GM19023 (cell line): ENCODE measurements around the gene SCFD2.

Source experiments
- ATAC-seq: cut with Tn5 transposase; IDR thresholded peaks from one replicate; pipeline ENCODE4 v1.9.1; 2021; ENCODE audit warnings: mild to moderate bottlenecking, moderate library complexity; ENCODE audit not compliant: unreplicated experiment

Gene SCFD2

DNA sequence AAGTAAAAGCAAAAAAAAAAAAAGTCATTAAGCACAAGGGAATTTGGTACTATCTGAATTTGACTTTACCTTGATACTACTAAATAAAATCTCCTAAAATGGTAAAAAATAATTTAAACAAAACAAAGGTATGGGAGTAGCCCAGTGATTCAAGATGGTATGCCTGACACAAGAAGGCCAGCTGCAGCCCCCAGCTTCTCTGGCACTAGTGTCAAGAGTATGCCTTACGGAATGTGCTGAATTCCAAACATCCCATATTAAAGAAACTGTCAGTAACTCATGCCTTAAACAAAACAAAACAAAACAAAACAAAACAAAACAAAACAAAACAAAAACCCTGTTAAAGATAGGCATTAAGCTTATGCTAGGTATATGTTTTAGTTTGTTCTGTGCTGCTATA is 422.9 kb downstream of the SCFD2 start:
- ATAC-seq = no peak

DNA sequence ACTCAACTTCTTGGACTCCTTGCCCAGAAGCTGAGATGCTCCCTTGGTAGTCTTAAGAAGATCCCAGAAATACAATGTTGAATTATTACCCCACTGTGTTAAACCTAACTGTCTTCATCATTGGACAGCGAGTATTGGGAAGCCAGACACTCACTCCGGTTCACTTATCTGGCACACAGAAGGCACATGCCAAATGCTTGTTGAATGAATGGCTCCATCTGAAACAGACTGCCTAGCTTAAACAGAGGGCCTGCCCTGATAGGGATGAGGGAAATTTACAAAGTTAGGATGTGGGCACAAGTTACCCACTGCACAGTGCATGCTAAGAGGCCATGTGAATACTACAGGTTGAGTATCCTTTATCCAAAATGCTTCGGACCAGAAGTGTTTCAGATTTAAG is 424.4 kb downstream of the SCFD2 start:
- ATAC-seq = no peak

DNA sequence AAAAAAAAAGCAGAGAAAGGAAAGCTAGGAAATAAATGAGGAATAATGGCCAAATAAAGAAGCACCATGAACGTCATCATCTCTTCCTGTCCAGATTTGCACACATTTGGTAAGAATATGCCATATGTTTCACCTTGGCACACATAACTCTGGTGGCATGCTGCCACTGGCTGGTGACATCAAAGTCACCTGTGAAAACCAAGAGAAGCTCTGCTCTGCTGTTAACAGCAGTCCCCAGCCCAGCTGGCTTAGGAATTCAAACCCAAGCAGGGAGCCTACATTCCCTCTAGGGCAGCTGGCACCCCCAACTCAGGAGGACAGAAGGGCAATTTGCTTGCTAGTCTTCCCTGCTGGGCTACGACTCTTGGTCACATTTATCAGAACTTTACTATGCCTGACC is 426.1 kb downstream of the SCFD2 start:
- no peak for ATAC-seq

DNA sequence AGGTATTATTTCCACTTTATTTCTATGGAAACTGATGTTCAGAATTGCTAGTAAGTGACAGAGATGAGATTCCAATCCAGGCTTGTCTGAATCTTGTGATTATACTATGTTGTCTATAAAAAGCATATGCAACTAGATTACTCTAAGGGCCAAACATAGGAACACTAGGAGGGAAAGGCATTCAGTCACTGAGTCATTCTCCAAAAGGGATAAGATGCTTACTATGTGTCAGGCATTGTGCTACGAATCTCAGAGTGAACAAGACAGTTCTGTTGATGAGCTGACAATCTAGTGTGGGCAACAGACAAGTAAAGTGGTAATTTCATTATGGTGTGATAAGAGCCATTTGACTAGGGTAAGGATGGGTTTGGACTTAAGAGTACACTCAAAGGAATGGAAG is 426.5 kb downstream of the SCFD2 start:
- no peak for ATAC-seq

DNA sequence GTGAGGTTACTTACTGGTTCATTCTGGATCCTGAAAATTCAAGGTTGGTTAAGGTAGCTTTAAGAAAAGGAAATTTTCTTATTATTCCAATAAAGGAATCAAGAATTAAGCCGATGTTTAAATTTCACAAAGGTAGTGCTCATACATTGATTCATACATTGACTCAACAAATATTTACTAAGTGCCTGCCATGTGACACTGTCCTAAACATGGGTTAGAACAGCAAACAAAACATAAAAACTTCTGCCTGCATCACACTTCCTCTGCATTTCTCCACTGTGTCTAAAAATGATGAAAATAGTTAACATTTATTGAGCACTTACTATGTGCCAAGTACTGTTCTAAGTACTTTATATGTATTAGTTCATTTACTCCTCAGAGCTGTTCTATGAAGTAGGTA is 428.0 kb downstream of the SCFD2 start:
- ATAC-seq = no peak

DNA sequence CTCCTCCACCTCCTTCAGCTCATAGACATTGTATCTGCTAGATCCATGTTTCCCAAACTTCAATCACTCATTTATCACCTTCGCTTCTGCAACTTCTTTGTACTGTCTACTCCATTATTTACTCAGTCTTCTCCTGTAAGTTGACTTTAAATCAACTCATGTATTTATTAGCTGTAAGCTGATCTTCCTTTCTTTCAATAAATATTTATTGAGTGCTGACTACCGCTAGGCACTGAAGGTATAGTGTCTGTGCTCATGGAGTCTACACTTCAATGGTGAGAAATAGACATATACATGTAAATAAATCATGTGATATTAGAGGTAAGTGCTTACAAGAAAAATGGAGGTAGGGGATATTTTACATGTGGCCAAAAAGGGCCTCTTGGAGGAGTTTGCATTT is 429.1 kb downstream of the SCFD2 start:
- ATAC-seq = no peak

DNA sequence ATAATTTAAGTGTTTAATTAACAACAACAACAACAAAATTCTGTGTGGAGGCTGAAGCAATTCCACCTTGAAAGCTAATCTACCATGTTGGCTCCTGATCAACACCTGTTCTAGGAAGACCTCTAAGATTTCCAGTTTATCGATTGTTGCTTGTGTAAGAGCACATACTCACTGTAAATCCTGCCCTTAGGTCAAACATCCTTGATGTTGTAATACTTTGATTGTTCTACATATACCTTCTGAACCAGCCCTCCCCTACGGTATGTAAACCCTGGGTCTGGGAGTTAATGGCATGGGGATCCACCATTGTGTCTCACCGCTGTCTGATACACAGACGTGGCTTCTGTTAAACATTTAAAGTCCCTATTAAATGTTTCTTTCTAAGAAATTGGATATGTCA is 430.5 kb downstream of the SCFD2 start:
- no peak for ATAC-seq

DNA sequence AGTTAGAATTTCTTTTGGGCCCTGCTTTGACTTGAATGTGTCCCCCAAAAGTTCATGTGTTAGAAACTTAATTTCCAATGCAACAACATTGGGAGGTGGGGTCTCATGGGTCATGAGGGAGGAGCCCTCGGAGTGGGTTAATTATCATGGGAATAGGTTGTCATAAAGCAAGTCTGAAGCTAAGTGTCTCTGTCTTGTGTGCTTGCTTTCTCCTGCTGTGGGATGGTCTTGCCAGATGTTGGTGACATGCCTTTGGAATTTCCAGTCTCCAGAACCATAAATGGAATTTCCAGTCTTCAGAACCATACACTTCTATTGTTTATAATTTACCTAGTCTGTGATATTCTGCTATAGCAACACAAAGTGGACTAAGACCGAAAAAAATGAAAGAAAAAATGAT is 432.1 kb downstream of the SCFD2 start:
- ATAC-seq = no peak

DNA sequence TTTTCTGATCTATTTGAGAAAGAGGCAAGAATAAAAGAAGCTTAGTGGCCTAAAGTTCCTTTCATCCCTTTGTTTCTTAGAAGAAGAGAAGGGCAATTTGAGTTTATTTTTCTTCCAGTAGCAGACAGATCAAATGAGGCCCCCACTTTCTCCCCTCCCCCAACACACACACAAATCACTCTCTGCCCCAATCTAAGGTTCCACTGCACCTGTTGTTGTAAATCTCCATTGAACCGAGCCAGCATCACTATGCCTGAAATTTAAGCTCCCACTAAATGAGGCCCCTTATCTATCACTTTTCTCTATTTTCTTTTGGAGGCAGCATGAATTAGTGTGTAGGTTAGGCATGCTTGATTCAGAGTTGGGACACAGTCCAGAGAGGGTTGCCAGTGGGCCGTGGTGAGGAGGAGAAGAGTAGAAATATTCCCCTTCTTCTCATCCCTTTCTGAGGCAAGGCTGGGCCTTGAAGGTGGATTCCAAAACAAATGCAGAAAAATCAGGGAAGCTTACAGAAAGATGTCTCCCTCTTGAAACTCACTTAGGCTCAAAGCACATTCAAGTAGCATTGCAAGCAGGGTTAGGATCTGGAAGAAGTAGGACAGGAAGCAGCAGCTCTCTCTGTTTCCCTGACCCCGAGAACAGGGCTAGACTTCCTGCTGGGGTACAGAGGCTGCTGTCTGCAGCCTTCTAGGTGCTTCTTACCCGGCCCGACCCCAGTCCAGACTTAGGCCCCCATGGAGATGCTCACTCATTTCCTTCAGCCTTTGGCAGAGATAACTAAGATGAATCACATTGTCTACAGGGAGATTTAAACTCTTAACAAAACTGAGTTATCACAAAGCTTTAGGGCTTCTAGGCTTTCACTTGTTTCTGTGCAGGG is 433.0 kb downstream of the SCFD2 start:
- no peak for ATAC-seq

DNA sequence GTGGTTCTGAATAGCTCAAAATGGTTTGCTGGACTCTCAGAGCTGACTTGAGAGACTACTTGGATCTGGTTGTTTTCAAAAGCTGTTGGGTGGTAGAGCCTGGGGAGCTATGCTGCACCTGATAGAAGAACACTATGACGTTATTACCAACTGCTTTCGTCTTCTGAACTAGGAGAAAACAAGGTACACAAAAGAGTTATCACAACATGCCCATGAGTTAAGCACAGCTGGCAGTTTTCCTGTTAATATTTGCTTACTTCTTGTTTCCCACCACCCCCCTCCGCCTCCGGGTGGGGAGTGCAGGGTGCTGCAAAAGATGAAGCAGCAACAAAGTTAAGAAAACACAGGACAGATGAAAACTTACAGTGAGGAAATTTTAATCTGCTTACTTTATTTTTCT is 434.6 kb downstream of the SCFD2 start:
- no peak for ATAC-seq

DNA sequence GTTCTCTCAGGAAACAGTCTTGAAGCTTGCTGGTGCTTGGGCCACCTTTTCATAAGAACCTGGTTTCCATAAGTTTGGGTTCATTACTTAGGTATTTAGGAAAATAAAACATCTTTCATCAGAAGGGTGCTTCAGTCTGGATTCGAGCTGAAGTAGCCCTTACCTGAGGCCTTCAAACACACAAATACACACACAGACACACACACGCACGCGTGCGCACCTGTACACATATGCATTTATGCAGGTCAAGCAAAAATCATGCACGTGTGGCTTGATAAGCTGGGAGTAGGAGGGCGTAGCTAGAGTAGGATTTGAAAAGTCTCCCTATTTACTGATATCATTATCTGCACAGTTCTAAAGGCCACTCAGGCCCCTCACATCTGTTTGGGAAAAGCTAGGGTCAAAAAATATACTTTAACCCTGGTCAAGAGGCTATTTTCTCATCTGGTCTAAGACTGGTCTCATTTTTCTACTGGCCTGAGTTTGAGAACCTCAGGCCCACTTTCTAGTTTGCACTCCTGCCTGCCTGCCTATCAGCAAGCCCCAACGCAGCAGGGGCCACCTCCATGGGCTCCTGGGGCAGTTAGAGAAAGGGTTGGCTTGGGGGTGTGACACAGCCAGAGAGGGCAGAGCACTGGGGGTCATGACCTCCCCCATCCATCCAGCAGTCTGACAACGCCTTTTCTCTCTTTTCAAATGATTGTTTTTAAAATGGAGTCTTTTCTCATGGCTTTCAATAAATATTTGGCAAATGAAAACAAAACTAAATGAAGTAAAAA is 439.5 kb downstream of the SCFD2 start:
- no peak for ATAC-seq

DNA sequence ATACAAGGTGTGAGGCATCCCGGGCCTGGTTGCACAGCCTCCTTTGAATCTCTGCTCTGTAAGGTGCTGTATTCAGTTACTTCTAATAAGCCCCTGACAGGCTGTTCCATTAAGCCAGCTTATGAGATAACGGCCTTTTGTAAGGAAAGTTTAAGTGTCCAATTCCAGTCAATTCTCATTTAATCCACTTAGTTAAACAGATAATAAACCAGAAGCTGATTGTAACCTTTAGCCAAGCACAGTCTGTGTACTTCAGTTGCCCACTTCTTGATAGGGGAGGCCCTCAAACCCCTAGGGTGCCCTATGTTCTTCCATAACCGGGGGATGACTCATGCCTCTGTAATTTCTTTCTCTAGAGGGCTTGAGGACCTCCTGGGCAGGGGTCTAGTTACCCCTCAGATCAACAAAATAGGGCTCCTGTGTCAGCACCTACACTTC is 440.3 kb downstream of the SCFD2 start:
- ATAC-seq = no peak

DNA sequence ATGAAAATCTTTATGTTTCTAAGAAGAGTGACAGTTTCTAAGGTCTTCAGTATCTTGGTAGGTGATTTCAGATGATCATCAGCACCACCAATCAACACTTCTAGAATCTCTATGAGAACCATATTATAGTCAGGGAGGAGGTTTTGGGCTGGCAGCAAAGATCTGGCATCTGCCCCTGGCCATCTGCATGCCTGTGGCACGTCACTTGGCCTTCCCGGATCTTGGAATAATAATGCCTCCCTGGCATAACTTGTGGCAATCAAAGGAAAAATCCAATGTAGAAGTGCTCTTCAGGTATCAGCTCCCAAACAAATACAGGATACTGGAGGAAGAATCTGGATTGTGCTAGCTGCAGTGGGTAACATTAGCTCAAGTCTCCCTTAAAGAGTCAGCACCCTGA is 446.4 kb downstream of the SCFD2 start:
- ATAC-seq = no peak

DNA sequence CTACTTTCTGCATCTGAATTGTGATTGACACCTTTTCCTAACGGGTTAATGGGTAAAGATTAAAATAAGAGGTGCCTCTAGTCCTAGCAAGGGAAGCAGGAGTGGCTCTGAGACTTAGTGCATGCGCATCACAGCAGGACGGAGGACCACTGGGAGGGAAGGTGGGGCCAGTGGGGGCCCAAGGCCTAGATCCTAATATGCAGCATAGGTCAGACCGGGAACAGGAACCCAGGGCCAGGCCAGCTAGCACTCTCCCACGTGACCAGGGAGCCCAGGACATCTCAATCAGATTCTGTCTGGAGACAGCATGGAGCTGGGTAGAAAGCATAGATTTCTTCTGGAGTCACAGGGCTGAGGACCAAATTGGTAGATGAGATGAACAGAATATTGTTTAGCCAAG is 448.0 kb downstream of the SCFD2 start:
- ATAC-seq = no peak

DNA sequence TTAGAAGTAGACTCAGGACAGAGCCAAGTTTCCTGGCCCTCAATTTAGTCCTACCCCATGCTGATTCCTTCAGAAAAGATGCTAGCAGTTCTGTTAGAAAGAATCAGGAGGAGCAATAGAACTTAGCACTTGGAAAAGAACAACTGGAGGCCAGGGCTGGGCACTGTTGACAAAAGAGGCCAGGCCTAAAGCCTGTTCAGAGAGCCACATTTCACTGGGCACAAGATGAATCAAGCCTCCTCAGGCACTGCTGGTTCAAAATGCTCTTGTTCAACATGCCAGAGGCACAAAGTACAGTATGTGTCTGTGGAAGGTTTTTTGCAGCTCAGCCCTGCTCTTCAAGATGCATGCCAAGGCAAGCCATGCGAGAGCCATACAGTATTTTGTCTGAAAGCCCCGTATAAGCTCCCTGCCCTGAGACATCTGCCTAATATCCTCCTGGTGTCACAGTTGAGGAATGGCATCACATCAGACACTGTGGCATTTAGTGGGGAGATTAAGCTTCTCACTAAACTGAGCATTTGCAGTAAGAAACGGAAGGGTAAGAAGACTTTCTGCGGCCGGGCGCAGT is 450.0 kb downstream of the SCFD2 start:
- ATAC-seq = no peak

DNA sequence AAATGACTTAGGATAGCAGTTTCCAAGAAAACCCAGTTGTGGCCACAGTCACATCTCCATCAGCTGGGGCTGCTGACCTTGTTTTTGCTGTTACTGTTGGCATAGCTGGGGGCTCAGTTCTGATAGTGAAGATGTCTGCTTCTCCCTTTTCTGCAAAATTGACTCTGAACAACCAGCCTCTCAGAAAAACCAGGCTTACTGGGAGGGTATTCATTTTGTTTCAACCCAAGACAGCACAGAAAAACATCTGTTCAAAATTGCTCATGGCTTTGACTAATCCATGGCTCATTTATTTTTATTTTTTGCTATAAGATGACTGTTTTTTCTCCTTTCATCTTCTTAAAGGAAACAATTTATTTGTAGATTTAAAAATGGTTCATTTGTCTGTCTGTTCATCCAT is 450.7 kb downstream of the SCFD2 start:
- no peak for ATAC-seq

DNA sequence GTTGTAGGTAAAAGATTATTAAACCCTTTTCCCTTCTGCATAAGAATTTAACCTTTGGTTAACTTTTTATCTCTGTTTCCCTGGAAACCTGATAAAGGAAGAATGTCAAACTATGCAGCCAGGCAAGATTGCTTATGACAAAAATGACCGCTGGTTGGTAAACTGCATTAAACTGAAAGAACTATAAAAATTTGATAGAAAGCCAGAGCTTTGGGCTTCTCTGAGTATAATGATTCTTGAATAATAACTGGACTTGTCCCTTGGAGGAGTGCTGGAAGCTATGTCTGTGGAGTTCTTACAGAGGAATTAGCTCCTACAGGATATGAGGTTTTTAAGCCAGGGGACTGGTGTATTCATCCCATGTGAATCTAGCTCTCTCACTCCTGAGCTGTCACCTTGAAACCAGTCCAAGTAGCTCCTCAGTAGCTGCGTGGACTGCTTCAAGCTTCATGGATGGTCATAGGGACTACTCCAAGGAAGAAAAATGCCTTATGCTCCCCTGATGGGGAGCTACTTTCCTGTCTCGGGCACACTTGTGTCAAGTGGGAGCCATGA is 451.7 kb downstream of the SCFD2 start:
- ATAC-seq = no peak

DNA sequence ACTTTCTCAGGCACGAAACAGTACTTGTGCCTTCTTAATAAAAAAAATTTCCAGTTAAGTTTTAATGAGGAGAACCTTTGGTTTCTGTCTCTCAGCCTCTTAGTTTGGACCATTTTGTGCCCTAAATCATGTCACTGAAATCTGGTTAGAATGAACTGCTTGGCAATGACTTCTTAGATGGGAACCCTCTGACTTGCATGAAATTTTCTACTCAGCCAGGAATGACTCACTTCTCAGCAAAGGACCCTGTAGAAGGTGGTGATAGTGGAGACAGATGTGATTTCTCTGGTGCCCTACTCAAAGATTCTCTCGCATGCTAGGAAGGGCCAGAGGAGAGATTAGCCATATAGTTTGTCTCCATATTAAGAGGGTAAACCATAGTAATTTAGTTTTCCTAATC is 453.3 kb downstream of the SCFD2 start:
- no peak for ATAC-seq

DNA sequence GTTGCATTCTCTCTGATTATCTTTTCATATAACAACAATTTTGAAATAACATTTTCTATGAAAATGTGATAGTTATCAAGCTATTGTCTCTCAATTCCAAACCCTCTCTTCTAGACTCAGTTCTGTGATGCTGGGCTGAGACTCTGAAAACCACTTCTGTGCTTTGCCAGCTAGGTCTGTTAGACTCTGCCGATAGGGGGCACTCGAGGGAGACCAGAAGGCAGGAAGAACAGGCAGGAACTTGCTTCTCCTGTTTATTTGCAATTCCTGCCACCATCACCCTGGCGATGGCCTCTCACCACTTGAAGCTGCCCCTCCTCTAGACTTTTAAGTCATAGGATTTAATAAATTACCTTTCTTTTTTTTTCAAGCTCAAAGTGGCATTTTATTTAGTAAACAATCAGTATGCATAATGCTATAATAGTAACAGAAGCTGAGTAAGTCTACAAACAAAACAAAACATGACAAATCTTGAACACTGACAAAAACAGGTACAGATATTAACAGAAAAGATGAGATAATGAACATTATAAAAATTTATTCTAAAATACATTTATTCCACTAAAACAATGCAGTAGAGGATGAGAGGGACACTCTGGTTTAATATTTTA is 454.1 kb downstream of the SCFD2 start:
- ATAC-seq = no peak

DNA sequence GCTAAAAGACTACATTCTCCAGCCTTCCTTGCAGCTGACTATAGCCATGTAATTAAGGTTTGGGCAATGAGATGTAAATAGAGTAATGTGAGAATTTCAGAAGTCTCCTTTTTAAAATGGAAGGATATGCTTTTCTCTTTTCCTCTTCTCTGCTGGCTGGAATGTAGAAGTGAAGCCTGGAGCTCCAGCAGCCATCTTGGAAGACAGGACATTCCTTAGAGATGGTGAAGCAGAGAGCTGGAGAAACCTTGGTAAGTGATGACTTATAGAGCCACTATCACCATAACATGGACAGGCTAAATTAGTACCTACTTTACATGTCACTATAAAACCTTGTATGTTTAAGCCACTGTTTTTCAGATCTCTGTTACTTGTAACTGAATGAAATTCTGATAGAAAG is 455.7 kb downstream of the SCFD2 start:
- no peak for ATAC-seq

DNA sequence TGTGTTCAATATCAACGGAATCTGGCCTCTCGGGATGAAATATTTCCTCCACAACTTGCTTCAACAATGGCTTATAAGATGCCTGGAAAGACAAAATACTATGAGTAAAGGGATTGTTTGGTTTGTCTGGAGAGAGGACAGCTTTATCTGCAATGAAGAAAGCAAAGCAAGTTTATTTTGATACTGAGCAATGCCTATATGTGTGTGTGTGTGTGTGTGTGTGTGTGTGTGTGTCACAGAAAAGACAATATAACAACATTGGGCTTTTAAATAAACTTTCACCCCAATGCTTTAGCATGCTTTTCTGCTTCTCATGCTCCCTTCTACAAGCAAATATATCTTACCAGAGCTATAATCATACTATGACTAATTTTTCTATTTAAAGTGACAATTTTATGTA is 458.4 kb downstream of the SCFD2 start:
- no peak for ATAC-seq
